ENCODE results near the gene KRT35. TPM values are rescaled to one million over a fixed set of nuclear protein-coding genes. Genes with fewer than 3 reads are reported as not detected.

KRT35 gene
- total and polyA plus RNA-seq, 4 donors, result not detected

- Histone ChIP-seq H3K27me3 (ENCODE audit: control insufficient read depth in 3 of 3, insufficient read depth in 3 of 3, low read length in 2 of 3) (no peaks in the 10 kb centered on the region), H3K9me3 (ENCODE audit: control insufficient read depth in 4 of 4, insufficient read depth in 3 of 4, low read length in 3 of 4) (no peaks in the 10 kb centered on the region), H3K4me3 (no peak overlapping the region), H3K27ac (ENCODE audit: low read depth in 1 of 2, low read length in 1 of 2) (no peak overlapping the region), H3K4me1 (ENCODE audit: control insufficient read depth in 5 of 5, insufficient read depth in 5 of 5, low read length in 5 of 5) (no peaks in the 10 kb centered on the region), H3K36me3 (ENCODE audit: control insufficient read depth in 4 of 4, insufficient read depth in 4 of 4, low read length in 4 of 4) (no peaks in the 10 kb centered on the region), H3K9ac (ENCODE audit: insufficient read depth in 1 of 2, low read length in 2 of 2) (no peak overlapping the region)
- 91 to 94% methylated on average over 13 of the region's 13 CpGs for whole genome bisulfite sequencing, 2 donors
- DNase-seq (no peak), ATAC-seq (ENCODE audit: insufficient read depth, low FRiP score) (no peak)
- TF ChIP-seq CTCF (IDR thresholded peaks at IDR 0.05; ENCODE audit: control extremely low read depth, extremely low read depth), result no peak
Observed at GRCh38 chr17:41486316-41486715, 5.4 kb upstream of the KRT35 start.

GRCh38 chr17:41484920-41485904 is 4.3 kb upstream of the KRT35 start:
- H3K4me3 ChIP-seq, result no peak overlapping the region
- H3K9me3 ChIP-seq (ENCODE audit: control insufficient read depth in 4 of 4, insufficient read depth in 3 of 4, low read length in 3 of 4), result no peaks in the 10 kb centered on the region
- 84 to 91% methylated on average over 8 of the region's 8 CpGs for WGBS, 2 donors
- no peak for DNase-seq
- H3K9ac ChIP-seq (ENCODE audit: insufficient read depth in 1 of 2, low read length in 2 of 2), result no peak overlapping the region
- no peak for ATAC-seq (ENCODE audit: insufficient read depth, low FRiP score)
- H3K36me3 ChIP-seq (ENCODE audit: control insufficient read depth in 4 of 4, insufficient read depth in 4 of 4, low read length in 4 of 4), result no peaks in the 10 kb centered on the region
- TF ChIP-seq CTCF (IDR thresholded peaks at IDR 0.05; ENCODE audit: control extremely low read depth, extremely low read depth), result no peak
- H3K4me1 ChIP-seq (ENCODE audit: control insufficient read depth in 5 of 5, insufficient read depth in 5 of 5, low read length in 5 of 5), result no peaks in the 10 kb centered on the region
- no peak overlapping the region for H3K27ac ChIP-seq (ENCODE audit: low read depth in 1 of 2, low read length in 1 of 2)
- H3K27me3 ChIP-seq (ENCODE audit: control insufficient read depth in 3 of 3, insufficient read depth in 3 of 3, low read length in 2 of 3), result no peaks in the 10 kb centered on the region

GRCh38 chr17:41483991-41484826 is 3.3 kb upstream of the KRT35 start:
- Histone ChIP-seq H3K9ac (ENCODE audit: insufficient read depth in 1 of 2, low read length in 2 of 2) (no peak overlapping the region), H3K9me3 (ENCODE audit: control insufficient read depth in 4 of 4, insufficient read depth in 3 of 4, low read length in 3 of 4) (no peaks in the 10 kb centered on the region), H3K36me3 (ENCODE audit: control insufficient read depth in 4 of 4, insufficient read depth in 4 of 4, low read length in 4 of 4) (no peaks in the 10 kb centered on the region), H3K27ac (ENCODE audit: low read depth in 1 of 2, low read length in 1 of 2) (no peak overlapping the region), H3K4me3 (no peak overlapping the region), H3K4me1 (ENCODE audit: control insufficient read depth in 5 of 5, insufficient read depth in 5 of 5, low read length in 5 of 5) (no peaks in the 10 kb centered on the region), H3K27me3 (ENCODE audit: control insufficient read depth in 3 of 3, insufficient read depth in 3 of 3, low read length in 2 of 3) (no peaks in the 10 kb centered on the region)
- no peak for ATAC-seq (ENCODE audit: insufficient read depth, low FRiP score)
- no peak for DNase-seq
- WGBS, 2 donors, result 72 to 79% methylated on average over 7 of the region's 7 CpGs
- TF ChIP-seq CTCF (IDR thresholded peaks at IDR 0.05; ENCODE audit: control extremely low read depth, extremely low read depth), result no peak

Measured in lung (tissue), 12 donors.